PC-3 (cell line): Measurements from ENCODE around the gene KCNH1. TPM values are rescaled to one million over a fixed set of nuclear protein-coding genes. Genes with fewer than 3 reads are reported as not detected.

Experiments used
- ATAC-seq: fragments of 200-7000 bp; cut with Tn5 transposase; 2 replicates; pipeline ENCODE4 v1.9.1; 2020; ENCODE audit warnings: mild to moderate bottlenecking, moderate library complexity
- BruUV-seq: library from RNA; stranded (reverse); fragments of 400-500 nt; replicated peaks from 2 replicates; lab custom pipeline; 2021; lab: Mats Ljungman, UMichigan
- CTCF ChIA-PET: fragments of 300-600 bp; sonication (Branson Sonifier 250); formaldehyde crosslinking; loops from one replicate; lab custom pipeline; 2022; ENCODE audit warnings: antibody characterized with exemption; lab: Charles Lee
- POLR2A ChIA-PET: fragments of 300-600 bp; sonication (Branson Sonifier 250); formaldehyde crosslinking; loops from one replicate; lab custom pipeline; 2022; ENCODE audit warnings: antibody characterized with exemption; ENCODE audit not compliant: unreplicated experiment; lab: Charles Lee
- DNase-seq: peaks from one replicate; pipeline ENCODE4 v3.0.0-alpha.2; 2015
- H2AFZ ChIP-seq: fragments of 300-600 bp; sonication (generic); 2 replicates; pipeline ENCODE4 v1.6.0; 2016; ENCODE audit warnings: antibody characterized with exemption, low read length
- H3F3A ChIP-seq: fragments of 300-600 bp; sonication (generic); one replicate; pipeline ENCODE4 v1.6.0; 2017; ENCODE audit warnings: antibody characterized with exemption, low read length, control low read depth, mild to moderate bottlenecking; ENCODE audit not compliant: unreplicated experiment
- H3K27ac ChIP-seq: fragments of 300-600 bp; sonication (generic); 2 replicates; pipeline ENCODE4 v1.5.1; 2016; ENCODE audit warnings: mild to moderate bottlenecking, low read length
- H3K27me3 ChIP-seq: fragments of 300-600 bp; sonication (generic); 2 replicates; pipeline ENCODE4 v1.6.1; 2016; ENCODE audit warnings: low read length, mixed read lengths
- H3K36me3 ChIP-seq: fragments of 300-600 bp; sonication (generic); 2 replicates; pipeline ENCODE4 v1.6.1; 2016; ENCODE audit warnings: low read depth, mixed run types, low read length, mixed read lengths
- H3K4me1 ChIP-seq: fragments of 300-600 bp; sonication (generic); 2 replicates; pipeline ENCODE4 v1.5.1; 2016; ENCODE audit warnings: low read length; ENCODE audit not compliant: insufficient read depth
- H3K4me2 ChIP-seq: fragments of 300-600 bp; sonication (generic); 2 replicates; pipeline ENCODE4 v1.6.0; 2016; ENCODE audit warnings: low read length
- H3K4me3 ChIP-seq: fragments of 300-600 bp; sonication (generic); 2 replicates; pipeline ENCODE4 v1.5.1; 2016; ENCODE audit warnings: mild to moderate bottlenecking, low read length, mixed read lengths
- H3K79me2 ChIP-seq: fragments of 300-600 bp; sonication (generic); 2 replicates; pipeline ENCODE4 v1.6.1; 2017; ENCODE audit warnings: low read length, mixed read lengths
- H3K9ac ChIP-seq: fragments of 300-600 bp; sonication (generic); 2 replicates; pipeline ENCODE4 v1.6.0; 2016; ENCODE audit warnings: mild to moderate bottlenecking, low read length
- H3K9me2 ChIP-seq: fragments of 300-600 bp; sonication (generic); replicated peaks from 2 replicates; pipeline ENCODE4 v1.6.1; 2016; ENCODE audit warnings: mixed run types, low read length, mixed read lengths
- H3K9me3 ChIP-seq: fragments of 300-600 bp; sonication (generic); 2 replicates; pipeline ENCODE4 v1.6.1; 2016; ENCODE audit warnings: low read length, mixed read lengths
- H4K20me1 ChIP-seq: fragments of 300-600 bp; sonication (generic); 2 replicates; pipeline ENCODE4 v1.6.1; 2016; ENCODE audit warnings: low read length, mixed read lengths
- CTCF ChIP-seq: fragments of 300-600 bp; sonication (generic); conservative IDR thresholded peaks from 2 replicates; pipeline ENCODE4 v1.5.1; 2017; ENCODE audit warnings: antibody characterized with exemption, low read depth, mild to moderate bottlenecking, low read length
- EZH2 ChIP-seq: fragments of 300-600 bp; sonication (generic); IDR thresholded peaks from one replicate; pipeline ENCODE4 v1.6.1; 2017; ENCODE audit warnings: antibody characterized with exemption, mild to moderate bottlenecking, low read length; ENCODE audit not compliant: unreplicated experiment
- EZH2phosphoT487 ChIP-seq: fragments of 300-600 bp; sonication (generic); IDR thresholded peaks from 2 replicates; pipeline ENCODE4 v1.6.1; 2018; ENCODE audit warnings: mild to moderate bottlenecking, antibody characterized with exemption, low read length, borderline replicate concordance
- intact Hi-C: fragments of 100-400 bp; cut with micrococcal nuclease; formaldehyde crosslinking; loops from 2 replicates; pipeline ENCODE4 v1.9.0; 2023
- total RNA-seq: library from RNA; depleted of rRNA; stranded (reverse); fragments of >200 nt; gene quantifications from 2 replicates; pipeline ENCODE4 v1.2.3, GENCODE V29; 2014

KCNH1 gene
- total RNA-seq, 1 experiment from 2014 or later, result not detected

- no peak for DNase-seq
- Histone ChIP-seq H3K4me2 (no peak overlapping the region), H4K20me1 (no peaks in the 10 kb centered on the region), H3K4me1 (no peaks in the 10 kb centered on the region), H3K9ac (no peak overlapping the region), H3K27ac (no peak overlapping the region), H3K4me3 (no peak overlapping the region), H3K36me3 (no peaks in the 10 kb centered on the region), H3K9me2 (no peaks in the 10 kb centered on the region), H3F3A (no peaks in the 10 kb centered on the region), H3K9me3 (peaks cover 2% of the 10 kb centered on the region; the same call in 1 of the 2 replicates), H2AFZ (no peak overlapping the region), H3K79me2 (no peaks in the 10 kb centered on the region), H3K27me3 (peaks cover 37% of the 10 kb centered on the region; the same call in 1 of the 2 replicates)
- ChIA-PET CTCF (no interaction called here), POLR2A (no interaction called here)
- ATAC-seq, result no peak
- TF ChIP-seq EZH2 (no peak), CTCF (no peak), EZH2phosphoT487 (no peak)
- intact Hi-C loops, result no loop called here
- BruUV-seq, result no TSS peak
Measured at GRCh38 chr1:210697185-210697584, 436.8 kb downstream of the KCNH1 start.

GRCh38 chr1:210696709-210697108, 437.2 kb downstream of the KCNH1 start:
- Histone ChIP-seq H2AFZ (no peak overlapping the region), H3K27me3 (peaks cover 37% of the 10 kb centered on the region; the same call in 1 of the 2 replicates), H4K20me1 (no peaks in the 10 kb centered on the region), H3K27ac (no peak overlapping the region), H3K79me2 (no peaks in the 10 kb centered on the region), H3K9ac (no peak overlapping the region), H3K9me2 (no peaks in the 10 kb centered on the region), H3K4me1 (no peaks in the 10 kb centered on the region), H3K9me3 (peaks cover 2% of the 10 kb centered on the region; the same call in 1 of the 2 replicates), H3F3A (no peaks in the 10 kb centered on the region), H3K4me2 (no peak overlapping the region), H3K36me3 (no peaks in the 10 kb centered on the region), H3K4me3 (no peak overlapping the region)
- BruUV-seq, result no TSS peak
- ATAC-seq, result no peak
- POLR2A ChIA-PET, result no interaction called here
- TF ChIP-seq CTCF (no peak), EZH2phosphoT487 (no peak), EZH2 (no peak)
- CTCF ChIA-PET, result no interaction called here
- intact Hi-C loops, result no loop called here
- DNase-seq, result no peak

GRCh38 chr1:210695026-210695425, 438.9 kb downstream of the KCNH1 start:
- Histone ChIP-seq H3K4me3 (no peak overlapping the region), H3K27me3 (peaks cover 37% of the 10 kb centered on the region; the same call in 1 of the 2 replicates), H3K4me1 (no peaks in the 10 kb centered on the region), H3K79me2 (no peaks in the 10 kb centered on the region), H3K36me3 (no peaks in the 10 kb centered on the region), H3K9me3 (peaks cover 2% of the 10 kb centered on the region; the same call in 1 of the 2 replicates), H3F3A (no peaks in the 10 kb centered on the region), H3K27ac (no peak overlapping the region), H2AFZ (no peak overlapping the region), H3K4me2 (no peak overlapping the region), H4K20me1 (no peaks in the 10 kb centered on the region), H3K9me2 (no peaks in the 10 kb centered on the region), H3K9ac (no peak overlapping the region)
- BruUV-seq, result no TSS peak
- DNase-seq (no peak), ATAC-seq (no peak)
- TF ChIP-seq EZH2, result no peak
- TF ChIP-seq CTCF, result no peak
- no peak for TF ChIP-seq EZH2phosphoT487
- ChIA-PET CTCF (no interaction called here), POLR2A (no interaction called here)
- intact Hi-C loops, result no loop called here
